ENCODE measurements around the gene NFIA.
A peak's percentile ranks its signal among the peaks of the same experiment; 100 is the strongest.

The NFIA gene

DNA sequence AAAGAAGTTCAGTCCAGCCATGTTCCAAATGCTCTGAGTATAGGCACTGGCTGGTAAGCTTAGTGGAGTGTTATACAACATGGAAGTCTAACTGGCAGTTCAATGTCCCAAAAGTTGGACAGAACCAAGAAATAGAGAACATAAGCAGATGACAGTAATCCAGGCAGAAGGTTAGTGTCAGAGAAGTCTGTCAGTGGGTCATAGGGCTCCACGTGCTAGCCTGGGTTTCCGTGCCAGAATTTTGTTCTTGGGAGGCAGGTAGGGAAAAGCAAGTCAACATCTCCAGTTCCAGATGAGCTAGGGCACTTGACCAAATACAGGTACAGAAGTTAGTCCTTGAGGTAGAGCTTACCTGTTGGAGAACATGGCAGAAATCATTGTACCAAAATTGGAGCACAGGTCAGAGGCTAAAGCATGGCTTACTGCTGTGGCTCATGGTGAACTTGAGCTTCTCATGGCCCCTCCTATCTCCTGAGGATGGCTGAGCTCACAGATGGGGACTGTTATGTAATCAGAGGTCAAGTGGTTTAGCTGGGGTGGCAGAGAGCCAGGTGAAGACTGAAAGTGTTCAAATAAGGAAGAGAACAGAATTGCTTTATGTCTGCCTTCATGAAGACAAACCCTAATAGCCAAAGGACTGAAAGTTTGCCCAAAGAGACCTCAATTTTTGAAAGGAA lies 170.8 kb downstream of the NFIA start:
- TF ChIP-seq TCF12 (IDR thresholded peaks at IDR 0.05; ENCODE audit: low read depth) (no peak), CEBPB (IDR thresholded peaks at IDR 0.05) (peak; percentile 55), EGR1 (IDR thresholded peaks at IDR 0.05) (no peak), CREB1 (IDR thresholded peaks at IDR 0.05; ENCODE audit: low read depth) (no peak), NFIC (IDR thresholded peaks at IDR 0.05) (0 out of 2 replicates have a peak, but pooled peaks have one; percentile 16)

DNA sequence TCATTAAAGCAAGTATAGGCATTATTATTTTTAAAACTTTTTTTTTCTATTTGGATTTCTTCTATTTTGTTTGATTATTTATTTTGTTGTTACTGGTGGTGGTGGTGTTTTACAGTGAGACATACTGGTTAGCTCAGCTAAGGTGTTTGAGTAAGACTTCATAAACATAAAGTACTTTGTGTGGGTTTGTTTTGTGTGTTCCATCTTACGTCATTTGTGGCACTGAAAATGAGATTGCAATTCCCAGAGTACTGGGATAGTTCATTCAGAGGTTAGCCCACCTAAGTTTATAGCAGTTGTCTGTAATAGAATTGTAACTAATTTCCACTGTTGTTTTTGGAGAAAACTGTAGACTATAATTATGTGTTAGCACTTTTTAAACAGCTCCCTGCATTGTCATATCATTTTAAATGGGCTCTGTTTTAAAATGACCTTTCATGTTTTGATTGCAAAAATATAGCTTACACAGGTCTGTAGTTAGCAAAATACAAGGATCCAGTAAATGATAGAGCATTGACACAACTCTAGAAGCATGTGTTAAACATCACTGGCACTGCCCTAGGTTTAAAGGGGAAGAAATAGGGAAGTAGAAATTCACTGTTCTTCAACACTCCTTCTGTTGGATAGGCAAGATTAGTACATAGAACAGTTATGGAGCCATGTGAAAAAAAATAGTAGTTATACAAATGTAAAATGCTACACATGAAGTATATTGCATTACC lies 171.7 kb downstream of the NFIA start:
- TF ChIP-seq EP300 (IDR thresholded peaks at IDR 0.05; ENCODE audit: borderline replicate concordance) (no peak), YY1 (IDR thresholded peaks at IDR 0.05; ENCODE audit: low read depth) (no peak), TEAD4 (IDR thresholded peaks at IDR 0.05) (no peak), EGR1 (IDR thresholded peaks at IDR 0.05) (no peak), TCF12 (IDR thresholded peaks at IDR 0.05; ENCODE audit: low read depth) (no peak), RAD21 (IDR thresholded peaks at IDR 0.05; ENCODE audit: low read depth) (no peak), FOXM1 (IDR thresholded peaks at IDR 0.05; ENCODE audit: borderline replicate concordance, low read depth) (no peak), ZBTB7A (IDR thresholded peaks at IDR 0.05; ENCODE audit: low read depth) (no peak), CREB1 (IDR thresholded peaks at IDR 0.05; ENCODE audit: low read depth) (no peak), CEBPB (IDR thresholded peaks at IDR 0.05) (no peak), TAF1 (IDR thresholded peaks at IDR 0.05; ENCODE audit: low read depth) (no peak), NFIC (IDR thresholded peaks at IDR 0.05) (no peak)
- TF ChIP-seq, protein P1, sequence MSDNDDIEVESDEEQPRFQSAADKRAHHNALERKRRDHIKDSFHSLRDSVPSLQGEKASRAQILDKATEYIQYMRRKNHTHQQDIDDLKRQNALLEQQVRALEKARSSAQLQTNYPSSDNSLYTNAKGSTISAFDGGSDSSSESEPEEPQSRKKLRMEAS (IDR thresholded peaks at IDR 0.05): no peak
- TF ChIP-seq, protein P2, sequence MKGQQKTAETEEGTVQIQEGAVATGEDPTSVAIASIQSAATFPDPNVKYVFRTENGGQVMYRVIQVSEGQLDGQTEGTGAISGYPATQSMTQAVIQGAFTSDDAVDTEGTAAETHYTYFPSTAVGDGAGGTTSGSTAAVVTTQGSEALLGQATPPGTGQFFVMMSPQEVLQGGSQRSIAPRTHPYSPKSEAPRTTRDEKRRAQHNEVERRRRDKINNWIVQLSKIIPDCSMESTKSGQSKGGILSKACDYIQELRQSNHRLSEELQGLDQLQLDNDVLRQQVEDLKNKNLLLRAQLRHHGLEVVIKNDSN (IDR thresholded peaks at IDR 0.05): no peak
- TF ChIP-seq, protein P3, sequence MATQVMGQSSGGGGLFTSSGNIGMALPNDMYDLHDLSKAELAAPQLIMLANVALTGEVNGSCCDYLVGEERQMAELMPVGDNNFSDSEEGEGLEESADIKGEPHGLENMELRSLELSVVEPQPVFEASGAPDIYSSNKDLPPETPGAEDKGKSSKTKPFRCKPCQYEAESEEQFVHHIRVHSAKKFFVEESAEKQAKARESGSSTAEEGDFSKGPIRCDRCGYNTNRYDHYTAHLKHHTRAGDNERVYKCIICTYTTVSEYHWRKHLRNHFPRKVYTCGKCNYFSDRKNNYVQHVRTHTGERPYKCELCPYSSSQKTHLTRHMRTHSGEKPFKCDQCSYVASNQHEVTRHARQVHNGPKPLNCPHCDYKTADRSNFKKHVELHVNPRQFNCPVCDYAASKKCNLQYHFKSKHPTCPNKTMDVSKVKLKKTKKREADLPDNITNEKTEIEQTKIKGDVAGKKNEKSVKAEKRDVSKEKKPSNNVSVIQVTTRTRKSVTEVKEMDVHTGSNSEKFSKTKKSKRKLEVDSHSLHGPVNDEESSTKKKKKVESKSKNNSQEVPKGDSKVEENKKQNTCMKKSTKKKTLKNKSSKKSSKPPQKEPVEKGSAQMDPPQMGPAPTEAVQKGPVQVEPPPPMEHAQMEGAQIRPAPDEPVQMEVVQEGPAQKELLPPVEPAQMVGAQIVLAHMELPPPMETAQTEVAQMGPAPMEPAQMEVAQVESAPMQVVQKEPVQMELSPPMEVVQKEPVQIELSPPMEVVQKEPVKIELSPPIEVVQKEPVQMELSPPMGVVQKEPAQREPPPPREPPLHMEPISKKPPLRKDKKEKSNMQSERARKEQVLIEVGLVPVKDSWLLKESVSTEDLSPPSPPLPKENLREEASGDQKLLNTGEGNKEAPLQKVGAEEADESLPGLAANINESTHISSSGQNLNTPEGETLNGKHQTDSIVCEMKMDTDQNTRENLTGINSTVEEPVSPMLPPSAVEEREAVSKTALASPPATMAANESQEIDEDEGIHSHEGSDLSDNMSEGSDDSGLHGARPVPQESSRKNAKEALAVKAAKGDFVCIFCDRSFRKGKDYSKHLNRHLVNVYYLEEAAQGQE (IDR thresholded peaks at IDR 0.05; ENCODE audit: low read depth): no peak

DNA sequence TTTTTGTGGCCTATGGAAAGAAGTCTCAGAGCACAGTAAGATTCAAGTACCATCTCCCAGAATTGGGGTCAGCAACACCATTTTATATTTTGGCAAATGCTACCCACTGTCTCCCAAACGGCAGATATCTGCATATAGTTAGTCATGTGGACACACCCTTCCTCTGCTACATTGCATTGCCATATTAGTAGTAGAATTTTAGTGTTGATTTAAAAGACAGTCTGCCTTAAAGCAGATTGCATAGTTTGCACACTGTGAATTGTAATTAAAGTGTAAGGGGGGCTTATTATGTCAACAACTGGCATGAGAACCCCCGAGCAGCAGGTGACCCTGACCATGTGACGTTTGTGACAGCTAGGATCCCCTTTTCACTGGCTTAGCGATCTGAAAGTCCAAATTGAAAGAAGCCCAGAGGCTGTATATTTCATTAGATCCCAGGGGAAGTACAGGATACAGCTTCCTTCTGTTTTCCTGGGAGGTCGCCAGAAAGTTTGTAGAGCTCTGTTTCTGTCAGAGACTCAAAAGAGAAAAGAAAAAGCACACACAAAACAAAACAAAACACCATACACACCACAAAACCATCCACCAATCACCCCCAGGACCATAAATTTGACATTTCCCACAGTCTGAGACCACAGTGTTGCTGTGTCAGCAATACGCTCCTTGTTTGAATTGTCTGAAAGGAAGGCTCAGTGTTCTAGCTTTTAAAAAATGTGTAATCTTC lies 172.4 kb downstream of the NFIA start:
- TF ChIP-seq NFIC (IDR thresholded peaks at IDR 0.05) (no peak), EP300 (IDR thresholded peaks at IDR 0.05; ENCODE audit: borderline replicate concordance) (no peak), TEAD4 (IDR thresholded peaks at IDR 0.05) (no peak), EGR1 (IDR thresholded peaks at IDR 0.05) (no peak), CEBPB (IDR thresholded peaks at IDR 0.05) (no peak), RAD21 (IDR thresholded peaks at IDR 0.05; ENCODE audit: low read depth) (no peak), ZBTB7A (IDR thresholded peaks at IDR 0.05; ENCODE audit: low read depth) (no peak), FOXM1 (IDR thresholded peaks at IDR 0.05; ENCODE audit: borderline replicate concordance, low read depth) (no peak), YY1 (IDR thresholded peaks at IDR 0.05; ENCODE audit: low read depth) (no peak), CREB1 (IDR thresholded peaks at IDR 0.05; ENCODE audit: low read depth) (no peak), TCF12 (IDR thresholded peaks at IDR 0.05; ENCODE audit: low read depth) (no peak), TAF1 (IDR thresholded peaks at IDR 0.05; ENCODE audit: low read depth) (no peak)
- TF ChIP-seq, protein P1 (IDR thresholded peaks at IDR 0.05): no peak
- TF ChIP-seq, protein P2 (IDR thresholded peaks at IDR 0.05): no peak
- TF ChIP-seq, protein P3 (IDR thresholded peaks at IDR 0.05; ENCODE audit: low read depth): no peak

DNA sequence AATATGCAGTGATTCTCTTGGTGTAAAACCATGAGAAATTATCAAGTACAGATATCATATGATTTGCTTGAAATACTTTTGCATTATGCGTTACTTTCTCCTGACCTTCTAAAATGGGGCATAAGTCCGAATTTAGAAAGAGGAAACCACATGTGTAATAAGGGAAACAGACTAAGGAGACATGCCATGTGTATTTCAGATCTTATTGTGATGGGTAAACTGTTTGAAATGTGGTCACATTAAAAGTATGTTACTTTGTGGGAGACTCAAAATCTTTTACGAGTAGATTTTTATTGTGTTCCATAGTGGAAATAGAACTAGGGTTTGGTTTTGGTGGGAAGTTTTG lies 173.0 kb downstream of the NFIA start:
- TF ChIP-seq NFIC (IDR thresholded peaks at IDR 0.05): no peak
- TF ChIP-seq FOXM1 (IDR thresholded peaks at IDR 0.05; ENCODE audit: borderline replicate concordance, low read depth): no peak
- TF ChIP-seq YY1 (IDR thresholded peaks at IDR 0.05; ENCODE audit: low read depth): no peak
- TF ChIP-seq CREB1 (IDR thresholded peaks at IDR 0.05; ENCODE audit: low read depth): no peak
- no peak for TF ChIP-seq RAD21 (IDR thresholded peaks at IDR 0.05; ENCODE audit: low read depth)

Measured in Ishikawa (cell line).